H1 (cell line): Measurements from ENCODE around the gene SYMPK.
A peak's percentile ranks its signal among the peaks of the same experiment; 100 is the strongest.

Source experiments
- CBX5 ChIP-seq: fragments of 300-800, 300-1000 bp; sonication (generic); IDR thresholded peaks from 2 replicates; pipeline ENCODE4 v1.7.1; 2016; ENCODE audit warnings: antibody characterized with exemption, low read length, low read depth
- CEBPB ChIP-seq: IDR thresholded peaks from 2 replicates; pipeline ENCODE4 v1.6.1; 2012; ENCODE audit warnings: low read depth, low read length
- E2F6 ChIP-seq: IDR thresholded peaks from 2 replicates; pipeline ENCODE4 v1.6.1; 2012; ENCODE audit warnings: inconsistent platforms
- EZH2 ChIP-seq: fragments of 200-600 bp; sonication (generic); IDR thresholded peaks from 2 replicates; pipeline ENCODE4 v1.7.1; 2012; ENCODE audit warnings: low read depth, mild to moderate bottlenecking, moderate library complexity, low read length, inconsistent platforms; ENCODE audit not compliant: severe bottlenecking
- HDAC6 ChIP-seq: IDR thresholded peaks from one replicate; pipeline ENCODE4 v1.7.1; 2012; ENCODE audit warnings: low read depth, mild to moderate bottlenecking, inconsistent platforms, low read length, moderate library complexity
- JUN ChIP-seq: IDR thresholded peaks from 2 replicates; pipeline ENCODE4 v1.6.1; 2011; ENCODE audit warnings: low read depth, mild to moderate bottlenecking, improper control_type of control experiment, low read length
- PHF8 ChIP-seq: fragments of 200-600 bp; sonication (generic); conservative IDR thresholded peaks from 2 replicates; pipeline ENCODE4 v1.7.1; 2012; ENCODE audit warnings: low read depth, mild to moderate bottlenecking, inconsistent platforms, low read length, moderate library complexity
- POLR2A ChIP-seq, 2 experiments: IDR thresholded peaks; 1 replicate in 1 of 2; 2 replicates in 1 of 2; pipeline ENCODE4 v1.6.1; 2011; ENCODE audit warnings: low read depth in 2 of 2, low read length in 2 of 2, mild to moderate bottlenecking in 2 of 2; ENCODE audit errors: control extremely low read depth in 1 of 2
- RAD21 ChIP-seq, 2 experiments: IDR thresholded peaks in 1 of 2; conservative IDR thresholded peaks in 1 of 2; 2 replicates each; pipeline ENCODE4 v1.6.1; 2011; ENCODE audit warnings: low read depth in 2 of 2, low read length in 2 of 2, improper control_type of control experiment in 1 of 2, inconsistent platforms in 1 of 2, mild to moderate bottlenecking in 1 of 2, moderate library complexity in 1 of 2
- RFX5 ChIP-seq: IDR thresholded peaks from 2 replicates; pipeline ENCODE4 v1.6.1; 2011; ENCODE audit warnings: low read depth, low read length, improper control_type of control experiment, borderline replicate concordance
- TF ChIP-seq, protein P1 (sequence below), 3 experiments: IDR thresholded peaks; 1 replicate in 2 of 3; 2 replicates in 1 of 3; pipeline versions ENCODE4 v1.5.1 to v1.6.1; 2011; ENCODE audit warnings: low read length in 3 of 3, mild to moderate bottlenecking in 3 of 3, inconsistent platforms in 2 of 3, low read depth in 1 of 3, moderate library complexity in 1 of 3; ENCODE audit not compliant: insufficient read depth in 1 of 3; ENCODE audit errors: control extremely low read depth in 1 of 3

GRCh38 chr19:45815481-45816216 lies 47.3 kb downstream of the SYMPK start:
- TF ChIP-seq EZH2, result no peak
- TF ChIP-seq, protein P1, sequence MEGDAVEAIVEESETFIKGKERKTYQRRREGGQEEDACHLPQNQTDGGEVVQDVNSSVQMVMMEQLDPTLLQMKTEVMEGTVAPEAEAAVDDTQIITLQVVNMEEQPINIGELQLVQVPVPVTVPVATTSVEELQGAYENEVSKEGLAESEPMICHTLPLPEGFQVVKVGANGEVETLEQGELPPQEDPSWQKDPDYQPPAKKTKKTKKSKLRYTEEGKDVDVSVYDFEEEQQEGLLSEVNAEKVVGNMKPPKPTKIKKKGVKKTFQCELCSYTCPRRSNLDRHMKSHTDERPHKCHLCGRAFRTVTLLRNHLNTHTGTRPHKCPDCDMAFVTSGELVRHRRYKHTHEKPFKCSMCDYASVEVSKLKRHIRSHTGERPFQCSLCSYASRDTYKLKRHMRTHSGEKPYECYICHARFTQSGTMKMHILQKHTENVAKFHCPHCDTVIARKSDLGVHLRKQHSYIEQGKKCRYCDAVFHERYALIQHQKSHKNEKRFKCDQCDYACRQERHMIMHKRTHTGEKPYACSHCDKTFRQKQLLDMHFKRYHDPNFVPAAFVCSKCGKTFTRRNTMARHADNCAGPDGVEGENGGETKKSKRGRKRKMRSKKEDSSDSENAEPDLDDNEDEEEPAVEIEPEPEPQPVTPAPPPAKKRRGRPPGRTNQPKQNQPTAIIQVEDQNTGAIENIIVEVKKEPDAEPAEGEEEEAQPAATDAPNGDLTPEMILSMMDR (IDR thresholded peaks at IDR 0.05; ENCODE audit: control extremely low read depth in 1 of 3, insufficient read depth in 1 of 3, low read depth in 1 of 3, low read length in 3 of 3), result no peak
- no peak for TF ChIP-seq CBX5
- no peak for TF ChIP-seq CEBPB
- no peak for TF ChIP-seq RAD21 (IDR thresholded peaks at IDR 0.05 in 1 of 2, conservative IDR thresholded peaks at IDR 0.05 in 1 of 2; ENCODE audit: low read depth in 2 of 2, low read length in 2 of 2)
- TF ChIP-seq E2F6, result peak; percentile 16; the same call in 1 of the 2 replicates
- TF ChIP-seq HDAC6, result no peak
- TF ChIP-seq POLR2A (IDR thresholded peaks at IDR 0.05; ENCODE audit: control extremely low read depth in 1 of 2, low read depth in 2 of 2, low read length in 2 of 2), result peak; percentile 35 to 77
- no peak for TF ChIP-seq JUN
- no peak for TF ChIP-seq PHF8
- no peak for TF ChIP-seq RFX5
